ENCODE results near the gene ANXA1. TPM values are rescaled to one million over a fixed set of nuclear protein-coding genes. Genes with fewer than 3 reads are reported as not detected.

ANXA1 gene, protein sequence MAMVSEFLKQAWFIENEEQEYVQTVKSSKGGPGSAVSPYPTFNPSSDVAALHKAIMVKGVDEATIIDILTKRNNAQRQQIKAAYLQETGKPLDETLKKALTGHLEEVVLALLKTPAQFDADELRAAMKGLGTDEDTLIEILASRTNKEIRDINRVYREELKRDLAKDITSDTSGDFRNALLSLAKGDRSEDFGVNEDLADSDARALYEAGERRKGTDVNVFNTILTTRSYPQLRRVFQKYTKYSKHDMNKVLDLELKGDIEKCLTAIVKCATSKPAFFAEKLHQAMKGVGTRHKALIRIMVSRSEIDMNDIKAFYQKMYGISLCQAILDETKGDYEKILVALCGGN
- 100 to 1,000 TPM; 310 to 317 TPM for total RNA-seq
- 501 TPM for polyA plus RNA-seq (2013, experiment 1 of 2)
- polyA plus RNA-seq (2013, experiment 2 of 2): 774 TPM
- total RNA-seq: 16.0 to 2,289 (median 474) reads per million in 172 experiments

- peak within 1 kb of the TSS; percentile 68 for H3K4me3 ChIP-seq (ENCODE audit: low read length)
- H3K36me3 ChIP-seq (ENCODE audit: insufficient read depth, low read length): peaks cover 7% of the 10 kb centered on the region
- peak within 1 kb of the TSS; percentile 59 to 79 for H3K27ac ChIP-seq (ENCODE audit: low read depth in 1 of 2, low read length in 2 of 2)
- DNase-seq (peak in 4 of 14 experiments; percentile 26 to 91 (median 83)), ATAC-seq (ENCODE audit: poor library complexity) (peak; percentile 63)
- no peaks in the 10 kb centered on the region for H3K9me3 ChIP-seq (ENCODE audit: control insufficient read depth in 1 of 2, insufficient read depth in 1 of 2, low read length in 2 of 2)
- H3K4me1 ChIP-seq (ENCODE audit: insufficient read depth, low read length): peaks cover 14% of the 10 kb centered on the region
- H3K27me3 ChIP-seq (ENCODE audit: control insufficient read depth in 1 of 2, insufficient read depth in 2 of 2, low read length in 2 of 2): no peaks in the 10 kb centered on the region
- ChIA-PET POLR2A (interaction anchor here (1.0 to 3.0 kb wide), 3 partner anchors 20 to 787 kb away, joined by 3 to 22 read pairs (median 10); partner anchors contain the start of gene ZFAND5), CTCF (interaction anchor here (1.0 to 1.6 kb wide), 4 partner anchors 17 to 44 kb away, joined by 3 to 6 read pairs (median 4); no protein-coding TSS in a partner anchor)
- Mint-ChIP-seq H3K4me1 (ENCODE audit: low read depth) (peaks cover 84% of the 10 kb centered on the region), H3K9me3 (no peaks in the 10 kb centered on the region), H3K4me3 (peak within 1 kb of the TSS; percentile 88), H3K36me3 (ENCODE audit: low read depth) (peaks cover 16% of the 10 kb centered on the region), H3K27me3 (no peaks in the 10 kb centered on the region), H3K27ac (peak within 1 kb of the TSS; percentile 87)
- TF ChIP-seq, protein P1, sequence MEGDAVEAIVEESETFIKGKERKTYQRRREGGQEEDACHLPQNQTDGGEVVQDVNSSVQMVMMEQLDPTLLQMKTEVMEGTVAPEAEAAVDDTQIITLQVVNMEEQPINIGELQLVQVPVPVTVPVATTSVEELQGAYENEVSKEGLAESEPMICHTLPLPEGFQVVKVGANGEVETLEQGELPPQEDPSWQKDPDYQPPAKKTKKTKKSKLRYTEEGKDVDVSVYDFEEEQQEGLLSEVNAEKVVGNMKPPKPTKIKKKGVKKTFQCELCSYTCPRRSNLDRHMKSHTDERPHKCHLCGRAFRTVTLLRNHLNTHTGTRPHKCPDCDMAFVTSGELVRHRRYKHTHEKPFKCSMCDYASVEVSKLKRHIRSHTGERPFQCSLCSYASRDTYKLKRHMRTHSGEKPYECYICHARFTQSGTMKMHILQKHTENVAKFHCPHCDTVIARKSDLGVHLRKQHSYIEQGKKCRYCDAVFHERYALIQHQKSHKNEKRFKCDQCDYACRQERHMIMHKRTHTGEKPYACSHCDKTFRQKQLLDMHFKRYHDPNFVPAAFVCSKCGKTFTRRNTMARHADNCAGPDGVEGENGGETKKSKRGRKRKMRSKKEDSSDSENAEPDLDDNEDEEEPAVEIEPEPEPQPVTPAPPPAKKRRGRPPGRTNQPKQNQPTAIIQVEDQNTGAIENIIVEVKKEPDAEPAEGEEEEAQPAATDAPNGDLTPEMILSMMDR (IDR thresholded peaks at IDR 0.05): no peak
- intact Hi-C loops (cut with DNase I, micrococcal nuclease): no loop called here
Observed at GRCh38 chr9:73151653-73152542, at the start of gene ANXA1. Gene ANXA1 (plus strand): TSS chr9:73151865. CDS start chr9:73158536, 6,671 bp downstream.

- ATAC-seq (ENCODE audit: poor library complexity) (no peak), DNase-seq (no peak)
- H3K27ac Mint-ChIP-seq: no peak overlapping the region
- Histone ChIP-seq H3K9me3 (ENCODE audit: control insufficient read depth in 1 of 2, insufficient read depth in 1 of 2, low read length in 2 of 2) (no peaks in the 10 kb centered on the region), H3K27me3 (ENCODE audit: control insufficient read depth in 1 of 2, insufficient read depth in 2 of 2, low read length in 2 of 2) (no peaks in the 10 kb centered on the region), H3K36me3 (ENCODE audit: insufficient read depth, low read length) (no peaks in the 10 kb centered on the region), H3K27ac (ENCODE audit: low read depth in 1 of 2, low read length in 2 of 2) (no peak overlapping the region), H3K4me3 (ENCODE audit: low read length) (no peak overlapping the region), H3K4me1 (ENCODE audit: insufficient read depth, low read length) (no peaks in the 10 kb centered on the region)
- ChIA-PET CTCF (interaction anchor here (0.5 kb wide), 1 partner anchor 29 kb away, joined by 4 read pairs; no protein-coding TSS in a partner anchor), POLR2A (no interaction called here)
- intact Hi-C loops (cut with DNase I, micrococcal nuclease): no loop called here
- TF ChIP-seq, protein P1 (IDR thresholded peaks at IDR 0.05): no peak
- no peak overlapping the region for H3K4me3 Mint-ChIP-seq
- H3K27me3 Mint-ChIP-seq: no peaks in the 10 kb centered on the region
- H3K36me3 Mint-ChIP-seq (ENCODE audit: low read depth): no peaks in the 10 kb centered on the region
- no peaks in the 10 kb centered on the region for H3K4me1 Mint-ChIP-seq (ENCODE audit: low read depth)
- H3K9me3 Mint-ChIP-seq: no peaks in the 10 kb centered on the region
Observed at GRCh38 chr9:73104342-73104741, 47.3 kb upstream of the ANXA1 start.

DNA sequence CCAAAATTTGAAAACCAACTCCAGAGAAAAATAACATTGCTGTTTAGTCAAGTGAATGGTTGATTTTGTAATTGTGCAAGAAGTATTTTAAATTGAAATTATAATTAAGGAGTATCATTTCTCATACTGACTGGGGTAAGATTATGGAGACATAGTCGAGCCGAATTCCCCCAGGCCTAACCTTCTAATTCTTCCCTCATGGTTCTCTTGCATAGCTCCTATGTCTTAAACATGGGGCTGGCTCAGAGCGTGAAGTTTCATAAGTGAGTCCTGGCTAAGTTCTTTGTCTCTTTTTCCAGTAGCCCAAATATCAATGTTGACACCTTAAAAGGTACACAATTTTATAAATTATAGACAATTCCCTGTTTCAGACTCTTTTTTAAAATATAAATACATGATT is 46.7 kb upstream of the ANXA1 start:
- Mint-ChIP-seq H3K27me3 (no peaks in the 10 kb centered on the region), H3K27ac (no peak overlapping the region), H3K4me1 (ENCODE audit: low read depth) (no peaks in the 10 kb centered on the region), H3K4me3 (no peak overlapping the region), H3K9me3 (no peaks in the 10 kb centered on the region), H3K36me3 (ENCODE audit: low read depth) (no peaks in the 10 kb centered on the region)
- CTCF ChIA-PET: no interaction called here
- H3K4me1 ChIP-seq (ENCODE audit: insufficient read depth, low read length): no peaks in the 10 kb centered on the region
- no peak overlapping the region for H3K4me3 ChIP-seq (ENCODE audit: low read length)
- no peaks in the 10 kb centered on the region for H3K9me3 ChIP-seq (ENCODE audit: control insufficient read depth in 1 of 2, insufficient read depth in 1 of 2, low read length in 2 of 2)
- intact Hi-C loops (cut with DNase I, micrococcal nuclease): no loop called here
- H3K36me3 ChIP-seq (ENCODE audit: insufficient read depth, low read length): no peaks in the 10 kb centered on the region
- POLR2A ChIA-PET: no interaction called here
- ATAC-seq (ENCODE audit: poor library complexity): no peak
- H3K27me3 ChIP-seq (ENCODE audit: control insufficient read depth in 1 of 2, insufficient read depth in 2 of 2, low read length in 2 of 2): no peaks in the 10 kb centered on the region
- H3K27ac ChIP-seq (ENCODE audit: low read depth in 1 of 2, low read length in 2 of 2): no peak overlapping the region
- DNase-seq: no peak
- TF ChIP-seq, protein P1 (IDR thresholded peaks at IDR 0.05): no peak
